ENCODE data around the gene SMOC2.

DNA sequence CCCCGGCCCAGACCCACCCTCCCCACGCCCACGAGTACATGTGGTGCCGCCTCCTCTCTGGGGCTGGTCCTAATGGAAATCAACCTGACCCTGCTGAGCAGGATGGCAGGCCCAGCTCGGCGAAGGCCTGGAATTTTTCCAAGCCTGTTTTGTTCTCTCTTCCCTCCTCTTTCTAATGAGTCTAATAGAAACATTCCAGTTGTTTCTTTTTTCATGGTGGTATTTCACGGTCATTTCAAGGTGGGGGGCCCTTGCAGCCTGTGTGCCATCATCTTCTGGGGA lies 16.6 kb downstream of the SMOC2 start:
- no peak for TF ChIP-seq EZH2 (IDR thresholded peaks at IDR 0.05)
- TF ChIP-seq POLR2AphosphoS5 (IDR thresholded peaks at IDR 0.05; ENCODE audit: borderline replicate concordance, low read depth, low read length), result no peak
- no peak for TF ChIP-seq FOXP2 (optimal IDR thresholded peaks at IDR 0.05; ENCODE audit: control extremely low read depth, extremely low read length, insufficient read depth)
